ENCODE measurements around the gene CKAP2L.

- TF ChIP-seq POLR2A (IDR thresholded peaks at IDR 0.05) (no peak), POLR2AphosphoS5 (IDR thresholded peaks at IDR 0.05) (no peak)
Measured at GRCh38 chr2:112714331-112714730, 50.1 kb downstream of the CKAP2L start.

Measured in suprapubic skin (tissue), 4 donors.